ENCODE results near the gene ZNF319.

ZNF319 gene

GRCh38 chr16:57999971-58000705 is at the start of gene ZNF319:
ZNF319 (minus strand) TSS chr16:58000672; CDS start chr16:57998265, 2,407 bp downstream.
- DNase-seq = no peak

GRCh38 chr16:58049232-58050185 is 49.0 kb upstream of the ZNF319 start:
- DNase-seq = no peak

- DNase-seq = no peak
Measured at GRCh38 chr16:58048494-58049231, 48.2 kb upstream of the ZNF319 start.

GRCh38 chr16:58047557-58048348 is 47.3 kb upstream of the ZNF319 start:
- DNase-seq = no peak

GRCh38 chr16:58046936-58047335 is 46.5 kb upstream of the ZNF319 start:
- DNase-seq = no peak

GRCh38 chr16:58046054-58046881 is 45.8 kb upstream of the ZNF319 start:
- no peak for DNase-seq

- DNase-seq = no peak
Measured at GRCh38 chr16:58045096-58045495, 44.6 kb upstream of the ZNF319 start.

- no peak for DNase-seq
Measured at GRCh38 chr16:58044266-58045019, 44.0 kb upstream of the ZNF319 start.

- DNase-seq = no peak
Measured at GRCh38 chr16:58043571-58044155, 43.2 kb upstream of the ZNF319 start.

GRCh38 chr16:58042886-58043515 is 42.5 kb upstream of the ZNF319 start:
- no peak for DNase-seq

- no peak for DNase-seq
Measured at GRCh38 chr16:58042001-58042885, 41.8 kb upstream of the ZNF319 start.

- DNase-seq = no peak
Measured at GRCh38 chr16:58041628-58041955, 41.1 kb upstream of the ZNF319 start.

GRCh38 chr16:58040945-58041627 is 40.6 kb upstream of the ZNF319 start:
- DNase-seq = no peak

GRCh38 chr16:58040496-58040846 is 40.0 kb upstream of the ZNF319 start:
- DNase-seq = no peak

GRCh38 chr16:58039829-58040495 is 39.5 kb upstream of the ZNF319 start:
- DNase-seq = no peak

- no peak for DNase-seq
Measured at GRCh38 chr16:58038219-58038641, 37.8 kb upstream of the ZNF319 start.

GRCh38 chr16:58037365-58038057 is 37.0 kb upstream of the ZNF319 start:
- no peak for DNase-seq
